ENCODE data around the gene DPP6. TPM values are rescaled to one million over a fixed set of nuclear protein-coding genes. Genes with fewer than 3 reads are reported as not detected.

Gene DPP6
- total RNA-seq, 1 experiment from 2014 or later: not detected

GRCh38 chr7:154463794-154464193, 411.6 kb downstream of the DPP6 start:
- ChIA-PET CTCF (no interaction called here), POLR2A (ENCODE audit: low non-redundant PET) (no interaction called here)
- intact Hi-C loops (cut with micrococcal nuclease; ENCODE audit: unreplicated experiment): no loop called here
- no peaks in the 10 kb centered on the region for H3K36me3 ChIP-seq (ENCODE audit: insufficient read depth, low read length, poor library complexity, severe bottlenecking)
- TF ChIP-seq EZH2 (IDR thresholded peaks at IDR 0.05; ENCODE audit: borderline replicate concordance, low read depth, low read length, poor library complexity, severe bottlenecking) (no peak), CTCF (conservative IDR thresholded peaks at IDR 0.05; ENCODE audit: low read depth, low read length) (no peak)
- H3K27ac ChIP-seq (ENCODE audit: low read depth, low read length, poor library complexity, severe bottlenecking): no peak overlapping the region
- no peaks in the 10 kb centered on the region for H3K4me1 ChIP-seq (ENCODE audit: insufficient read depth, low read length, poor library complexity, severe bottlenecking)
- no peak for DNase-seq (ENCODE audit: low spot score)
- no peaks in the 10 kb centered on the region for H3K27me3 ChIP-seq (replicated peaks; ENCODE audit: insufficient read depth, low read depth, low read length, poor library complexity)
- BruUV-seq (replicated peaks): no TSS peak
- no peak overlapping the region for H3K4me3 ChIP-seq (ENCODE audit: low read depth, low read length, poor library complexity, severe bottlenecking)
- H3K9me3 ChIP-seq (ENCODE audit: low read depth, low read length, poor library complexity, severe bottlenecking): peaks cover 7% of the 10 kb centered on the region

DNA sequence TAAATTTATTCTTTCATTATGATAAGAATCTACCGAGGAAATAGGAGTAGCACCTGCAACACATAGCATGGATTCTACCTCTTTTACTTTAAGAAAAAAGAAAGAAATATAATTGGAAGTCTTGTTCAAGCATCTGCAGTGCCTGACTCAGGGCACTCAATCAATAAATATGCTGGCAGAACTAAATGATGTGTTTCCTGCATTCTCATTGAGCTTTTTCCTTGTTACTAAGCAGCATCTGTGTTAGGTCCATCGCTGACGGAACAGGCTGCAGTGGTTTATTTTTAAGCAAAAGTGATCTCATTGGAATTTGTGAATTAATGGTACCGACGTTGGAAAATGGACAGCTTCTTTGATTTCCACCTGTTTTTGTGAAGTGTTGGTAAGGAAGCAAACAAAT, 417.5 kb downstream of the DPP6 start:
- no peak for DNase-seq (ENCODE audit: low spot score)
- ChIA-PET POLR2A (ENCODE audit: low non-redundant PET) (no interaction called here), CTCF (no interaction called here)
- intact Hi-C loops (cut with micrococcal nuclease; ENCODE audit: unreplicated experiment): no loop called here
- Histone ChIP-seq H3K36me3 (ENCODE audit: insufficient read depth, low read length, poor library complexity, severe bottlenecking) (no peaks in the 10 kb centered on the region), H3K27me3 (replicated peaks; ENCODE audit: insufficient read depth, low read depth, low read length, poor library complexity) (no peaks in the 10 kb centered on the region), H3K4me1 (ENCODE audit: insufficient read depth, low read length, poor library complexity, severe bottlenecking) (no peaks in the 10 kb centered on the region), H3K4me3 (ENCODE audit: low read depth, low read length, poor library complexity, severe bottlenecking) (no peak overlapping the region), H3K9me3 (ENCODE audit: low read depth, low read length, poor library complexity, severe bottlenecking) (peaks cover 5% of the 10 kb centered on the region), H3K27ac (ENCODE audit: low read depth, low read length, poor library complexity, severe bottlenecking) (no peak overlapping the region)
- no TSS peak for BruUV-seq (replicated peaks)
- TF ChIP-seq CTCF (conservative IDR thresholded peaks at IDR 0.05; ENCODE audit: low read depth, low read length): no peak
- no peak for TF ChIP-seq EZH2 (IDR thresholded peaks at IDR 0.05; ENCODE audit: borderline replicate concordance, low read depth, low read length, poor library complexity, severe bottlenecking)

GRCh38 chr7:154472343-154472742, 420.1 kb downstream of the DPP6 start:
- TF ChIP-seq CTCF (conservative IDR thresholded peaks at IDR 0.05; ENCODE audit: low read depth, low read length) (no peak), EZH2 (IDR thresholded peaks at IDR 0.05; ENCODE audit: borderline replicate concordance, low read depth, low read length, poor library complexity, severe bottlenecking) (no peak)
- no peaks in the 10 kb centered on the region for H3K27me3 ChIP-seq (replicated peaks; ENCODE audit: insufficient read depth, low read depth, low read length, poor library complexity)
- no peaks in the 10 kb centered on the region for H3K36me3 ChIP-seq (ENCODE audit: insufficient read depth, low read length, poor library complexity, severe bottlenecking)
- intact Hi-C loops (cut with micrococcal nuclease; ENCODE audit: unreplicated experiment): no loop called here
- H3K9me3 ChIP-seq (ENCODE audit: low read depth, low read length, poor library complexity, severe bottlenecking): no peaks in the 10 kb centered on the region
- DNase-seq (ENCODE audit: low spot score): no peak
- CTCF ChIA-PET: no interaction called here
- BruUV-seq (replicated peaks): no TSS peak
- no peak overlapping the region for H3K4me3 ChIP-seq (ENCODE audit: low read depth, low read length, poor library complexity, severe bottlenecking)
- no peak overlapping the region for H3K27ac ChIP-seq (ENCODE audit: low read depth, low read length, poor library complexity, severe bottlenecking)
- POLR2A ChIA-PET (ENCODE audit: low non-redundant PET): no interaction called here
- H3K4me1 ChIP-seq (ENCODE audit: insufficient read depth, low read length, poor library complexity, severe bottlenecking): no peaks in the 10 kb centered on the region

Data from A673 (cell line).